Mucosa of descending colon (tissue), 3 donors: ENCODE results near the gene TMEM237. TPM values are rescaled to one million over a fixed set of nuclear protein-coding genes. Genes with fewer than 3 reads are reported as not detected.

Experiments
- ATAC-seq: fragments of 200-7000 bp; cut with Tn5 transposase; one replicate; pipeline ENCODE4 v1.9.1; 2020; ENCODE audit warnings: mild to moderate bottlenecking, moderate library complexity
- DNase-seq, 3 donors: peaks; one replicate each; pipeline ENCODE4 v3.0.0-alpha.2; 2020
- H3K36me3 ChIP-seq: fragments of 200-600 bp; one replicate; pipeline ENCODE4 v1.8.0; 2021; ENCODE audit warnings: low read depth, mild to moderate bottlenecking
- H3K4me1 ChIP-seq: fragments of 200-600 bp; one replicate; pipeline ENCODE4 v1.8.0; 2021; ENCODE audit warnings: low read depth, mild to moderate bottlenecking
- H3K4me3 ChIP-seq: fragments of 200-600 bp; one replicate; pipeline ENCODE4 v1.8.0; 2021; ENCODE audit warnings: mild to moderate bottlenecking
- H3K9me3 ChIP-seq: fragments of 200-600 bp; one replicate; pipeline ENCODE4 v1.8.0; 2021; ENCODE audit warnings: mild to moderate bottlenecking
- intact Hi-C, 2 donors: fragments of 100-400 bp; cut with DNase I in 1 of 2; cut with micrococcal nuclease in 1 of 2; formaldehyde crosslinking; loops; one replicate each; pipeline versions ENCODE4 v1.11.0 to v1.11.1; 2022; cut with DNase I, micrococcal nuclease
- total RNA-seq, 3 donors: library from RNA; stranded (reverse); fragmentation: NEBNext Ultra II Directional in 2 of 3; extraction: Animal tissue kit (Norgen Biotek cat#: 25700) in 2 of 3; gene quantifications; one replicate each; pipeline versions ENCODE4 v1.2.1 to v1.2.4, GENCODE V29; 2021 to 2023
- TF ChIP-seq, protein P1 (sequence below): fragments of 200-600 bp; IDR thresholded peaks from one replicate; pipeline ENCODE4 v1.8.0; 2022; ENCODE audit warnings: antibody characterized with exemption, mild to moderate bottlenecking
- donor health status: DM: no; HTN: no; CAD: no; lungs with moderate emphysema.
- donor health status: DM: no; HTN: no; CAD: no.
- donor health status: DM: no; HTN: yes; CAD: no.

The TMEM237 gene
- total RNA-seq, 3 donors from 2014 or later, result 3.0 to 11.6 (median 10.1) TPM

DNA sequence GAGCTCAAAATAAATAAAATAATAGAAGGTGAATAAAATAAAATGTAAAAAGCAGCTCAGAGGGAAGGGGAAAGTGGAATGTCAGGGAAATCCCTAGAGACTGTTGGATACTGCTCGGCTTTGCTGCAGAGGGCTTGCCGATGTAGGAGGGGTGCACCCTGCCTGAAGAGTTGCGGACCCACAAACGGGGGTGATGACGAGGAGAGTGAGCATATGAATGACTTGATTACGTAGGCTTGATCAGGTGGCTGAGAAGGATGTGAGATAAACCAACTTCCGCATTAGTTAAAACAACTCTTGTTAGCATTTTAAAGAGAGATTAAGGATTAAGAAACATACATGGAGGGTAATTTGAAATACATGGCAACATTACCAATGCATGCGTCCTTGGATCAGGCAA, 21.0 kb upstream of the TMEM237 start:
- TF ChIP-seq, protein P1, sequence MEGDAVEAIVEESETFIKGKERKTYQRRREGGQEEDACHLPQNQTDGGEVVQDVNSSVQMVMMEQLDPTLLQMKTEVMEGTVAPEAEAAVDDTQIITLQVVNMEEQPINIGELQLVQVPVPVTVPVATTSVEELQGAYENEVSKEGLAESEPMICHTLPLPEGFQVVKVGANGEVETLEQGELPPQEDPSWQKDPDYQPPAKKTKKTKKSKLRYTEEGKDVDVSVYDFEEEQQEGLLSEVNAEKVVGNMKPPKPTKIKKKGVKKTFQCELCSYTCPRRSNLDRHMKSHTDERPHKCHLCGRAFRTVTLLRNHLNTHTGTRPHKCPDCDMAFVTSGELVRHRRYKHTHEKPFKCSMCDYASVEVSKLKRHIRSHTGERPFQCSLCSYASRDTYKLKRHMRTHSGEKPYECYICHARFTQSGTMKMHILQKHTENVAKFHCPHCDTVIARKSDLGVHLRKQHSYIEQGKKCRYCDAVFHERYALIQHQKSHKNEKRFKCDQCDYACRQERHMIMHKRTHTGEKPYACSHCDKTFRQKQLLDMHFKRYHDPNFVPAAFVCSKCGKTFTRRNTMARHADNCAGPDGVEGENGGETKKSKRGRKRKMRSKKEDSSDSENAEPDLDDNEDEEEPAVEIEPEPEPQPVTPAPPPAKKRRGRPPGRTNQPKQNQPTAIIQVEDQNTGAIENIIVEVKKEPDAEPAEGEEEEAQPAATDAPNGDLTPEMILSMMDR, result no peak
- intact Hi-C loops, result no loop called here
- Histone ChIP-seq H3K9me3 (no peaks in the 10 kb centered on the region), H3K36me3 (no peaks in the 10 kb centered on the region), H3K4me1 (no peaks in the 10 kb centered on the region), H3K4me3 (no peak overlapping the region)
- ATAC-seq (no peak), DNase-seq (no peak)

DNA sequence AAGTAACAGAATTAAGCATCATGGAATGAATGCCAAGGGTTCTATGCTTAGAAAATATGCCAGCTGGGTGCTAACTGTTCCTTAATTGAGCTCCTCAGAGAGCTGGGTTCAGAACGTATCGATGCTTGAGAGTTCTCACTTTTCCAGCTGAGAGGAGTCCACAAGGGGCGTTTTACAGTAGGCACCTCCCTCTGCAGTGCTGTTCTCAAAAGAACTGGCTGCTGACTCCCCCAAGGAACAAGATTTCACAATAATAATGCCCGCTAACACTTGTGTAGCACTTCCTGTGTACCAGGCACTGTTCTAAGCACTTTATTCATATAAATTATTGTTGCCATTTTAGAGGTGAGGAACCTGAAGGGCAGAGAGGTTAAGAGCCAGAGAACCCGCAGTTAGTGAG, 18.1 kb upstream of the TMEM237 start:
- TF ChIP-seq, protein P1, result no peak
- no peaks in the 10 kb centered on the region for H3K36me3 ChIP-seq
- ATAC-seq, result no peak

DNA sequence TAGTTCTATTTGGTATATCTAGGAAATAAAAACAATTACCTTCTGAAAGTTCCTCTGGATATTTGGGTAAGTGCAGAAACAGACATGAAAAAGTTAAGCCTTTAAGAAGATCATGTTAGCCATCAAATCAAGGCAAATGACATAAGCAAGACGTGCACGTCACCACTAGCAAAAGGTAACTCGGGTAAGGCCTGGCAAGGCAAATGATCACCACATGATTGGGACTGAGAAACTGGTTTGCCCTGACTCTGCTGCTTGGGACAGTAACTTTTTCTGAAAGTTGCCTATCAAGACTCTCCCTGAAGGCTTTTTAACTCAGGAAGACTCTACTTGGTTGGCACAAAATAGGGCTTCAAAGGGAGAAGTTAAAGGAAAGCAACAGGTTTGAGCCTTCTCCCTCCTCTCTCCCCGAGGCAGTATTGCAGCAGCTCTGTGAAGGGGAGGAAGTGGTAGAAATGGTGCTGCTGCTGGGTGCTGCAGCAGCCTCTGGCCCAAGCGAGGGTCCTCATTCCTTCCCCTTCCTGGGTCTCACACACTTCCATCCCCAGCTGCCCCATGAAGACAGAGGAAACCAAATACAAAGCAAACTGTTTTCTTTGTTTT, 17.1 kb upstream of the TMEM237 start:
- ATAC-seq (no peak), DNase-seq (no peak)
- Histone ChIP-seq H3K4me3 (no peak overlapping the region), H3K9me3 (no peaks in the 10 kb centered on the region), H3K4me1 (no peaks in the 10 kb centered on the region), H3K36me3 (no peaks in the 10 kb centered on the region)
- TF ChIP-seq, protein P1, result no peak
- intact Hi-C loops, result no loop called here

More for the DNA sequence above, 18.1 kb upstream of the TMEM237 start:
- intact Hi-C loops, result no loop called here
- H3K9me3 ChIP-seq, result no peaks in the 10 kb centered on the region
- no peak overlapping the region for H3K4me3 ChIP-seq
- no peaks in the 10 kb centered on the region for H3K4me1 ChIP-seq
- DNase-seq, result no peak

DNA sequence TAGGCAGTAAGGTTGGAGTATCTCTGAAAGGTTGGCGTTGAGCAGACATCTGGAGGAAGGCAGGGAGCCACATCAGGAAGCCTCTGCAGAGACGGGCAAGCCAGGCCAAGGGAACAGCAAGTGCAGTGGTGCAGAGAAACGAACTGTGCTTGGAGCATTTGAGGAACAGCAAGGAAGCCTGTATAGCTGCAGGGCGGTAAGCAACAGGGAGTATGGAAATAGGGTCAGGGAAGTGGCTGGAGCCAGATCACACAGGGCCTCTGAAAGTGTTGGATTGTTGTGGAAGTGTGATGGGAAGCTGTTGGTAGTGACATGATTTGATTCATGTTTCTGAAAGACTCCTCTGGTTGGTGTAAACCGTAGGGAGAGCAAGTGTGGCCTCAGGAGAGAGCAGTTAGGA, 13.4 kb upstream of the TMEM237 start:
- H3K4me3 ChIP-seq, result no peak overlapping the region
- intact Hi-C loops, result no loop called here
- TF ChIP-seq, protein P1, result no peak
- no peak for DNase-seq
- no peak for ATAC-seq
- no peaks in the 10 kb centered on the region for H3K36me3 ChIP-seq
- no peaks in the 10 kb centered on the region for H3K9me3 ChIP-seq
- H3K4me1 ChIP-seq, result no peaks in the 10 kb centered on the region

DNA sequence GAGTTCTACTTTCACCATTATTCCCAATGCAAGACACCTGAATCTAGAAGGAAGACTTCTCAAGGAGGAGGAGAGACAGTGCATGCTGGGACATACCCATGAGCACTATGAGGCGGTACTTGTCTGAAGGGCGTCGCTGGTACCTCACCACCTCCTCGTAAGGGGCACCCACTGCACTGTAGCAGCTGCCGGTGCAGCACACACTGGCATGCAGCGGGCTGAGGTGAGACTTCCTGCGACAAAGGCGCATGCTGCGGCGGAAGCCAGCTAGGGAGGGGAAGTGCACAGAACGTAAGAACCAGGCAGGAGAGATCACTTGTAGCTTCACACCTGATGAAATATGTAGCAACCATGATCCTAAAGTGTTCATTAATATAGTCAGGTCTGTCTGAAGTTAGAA, 12.8 kb upstream of the TMEM237 start:
- Histone ChIP-seq H3K36me3 (no peaks in the 10 kb centered on the region), H3K4me3 (no peak overlapping the region), H3K9me3 (no peaks in the 10 kb centered on the region), H3K4me1 (no peaks in the 10 kb centered on the region)
- peak; percentile 13 for ATAC-seq
- intact Hi-C loops, result no loop called here
- TF ChIP-seq, protein P1, result no peak
- DNase-seq, result no peak
